HepG2 (cell line): ENCODE data around the gene CD96. TPM values are rescaled to one million over a fixed set of nuclear protein-coding genes. Genes with fewer than 3 reads are reported as not detected.

Experiments used
- ATAC-seq: fragments of 200-7000 bp; cut with Tn5 transposase; 3 replicates; pipeline ENCODE4 v1.9.1; 2020; ENCODE audit warnings: mild to moderate bottlenecking, moderate library complexity
- BruUV-seq: library from RNA; stranded (reverse); fragments of 400-500 nt; replicated peaks from 2 replicates; lab custom pipeline; 2021; lab: Mats Ljungman, UMichigan
- CTCF ChIA-PET: fragments of 300-600 bp; formaldehyde crosslinking; extraction: SDS; loops from one replicate; lab custom pipeline; 2021; ENCODE audit warnings: low total read pairs, inconsistent platforms, low intra/inter-chr PET ratio; lab: Yijun Ruan, JAX
- POLR2A ChIA-PET: fragments of 350-600 bp; sonication (Branson Sonifier 250); formaldehyde crosslinking; loops from one replicate; lab custom pipeline; 2020; ENCODE audit warnings: antibody characterized with exemption, inconsistent platforms; lab: Yijun Ruan, JAX
- DNase-seq: peaks from one replicate; pipeline ENCODE4 v3.0.0-alpha.2; 2015; ENCODE audit warnings: low spot score
- FAIRE-seq: peaks from 3 replicates; lab custom pipeline; 2011; peaks lifted over from hg19 to GRCh38; lab: Jason Lieb, UNC
- H2AFZ ChIP-seq: one replicate; pipeline ENCODE4 v1.6.1; 2011; ENCODE audit warnings: low read length, inconsistent platforms
- H3K27ac ChIP-seq: fragments of 300-600 bp; 3 replicates; pipeline ENCODE4 v1.8.0; 2011; ENCODE audit warnings: mixed run types, mild to moderate bottlenecking, mixed read lengths, low read length, inconsistent platforms; ENCODE audit not compliant: insufficient read depth; ENCODE audit errors: extremely low read length
- H3K27me3 ChIP-seq, 2 experiments: fragments of 200-600 bp in 1 of 2; 2 replicates in 1 of 2; 3 replicates in 1 of 2; pipeline versions ENCODE4 v1.6.0 to v1.8.0; 2011; ENCODE audit warnings: low read length in 2 of 2, mild to moderate bottlenecking in 2 of 2, moderate library complexity in 2 of 2, inconsistent platforms in 1 of 2; ENCODE audit not compliant: insufficient read depth in 2 of 2, control insufficient read depth in 1 of 2
- H3K36me3 ChIP-seq, 2 experiments: fragments of 200-600 bp in 1 of 2; replicated peaks in 1 of 2; 2 replicates in 1 of 2; 3 replicates in 1 of 2; pipeline versions ENCODE4 v1.5.1 to v1.8.0; 2011; ENCODE audit warnings: low read length in 2 of 2, inconsistent platforms in 1 of 2; ENCODE audit not compliant: insufficient read depth in 2 of 2, control insufficient read depth in 1 of 2
- H3K4me1 ChIP-seq: 2 replicates; pipeline ENCODE4 v1.5.1; 2012; ENCODE audit warnings: low read length, inconsistent platforms; ENCODE audit not compliant: insufficient read depth
- H3K4me2 ChIP-seq: 2 replicates; pipeline ENCODE4 v1.6.0; 2011; ENCODE audit warnings: low read depth, low read length, inconsistent platforms
- H3K4me3 ChIP-seq, 3 experiments: fragments of 200-600 bp in 1 of 3; sonication (generic), shearing (Covaris generic) in 1 of 3; replicated peaks in 1 of 3; 2 replicates each; pipeline ENCODE4 v1.5.1; 2011 to 2016; ENCODE audit warnings: low read length in 3 of 3, inconsistent platforms in 2 of 3, low read depth in 2 of 3, mild to moderate bottlenecking in 2 of 3, control low read depth in 1 of 3, mixed read lengths in 1 of 3; ENCODE audit not compliant: insufficient read depth in 1 of 3
- H3K79me2 ChIP-seq: one replicate; pipeline ENCODE4 v1.6.1; 2011; ENCODE audit warnings: low read length, inconsistent platforms; ENCODE audit not compliant: insufficient read depth
- H3K9ac ChIP-seq: 2 replicates; pipeline ENCODE4 v1.6.0; 2011; ENCODE audit warnings: mild to moderate bottlenecking, low read depth, low read length, inconsistent platforms; ENCODE audit not compliant: insufficient read depth
- H3K9me3 ChIP-seq: 2 replicates; pipeline ENCODE4 v1.5.1; 2012; ENCODE audit warnings: mild to moderate bottlenecking, low read length
- H4K20me1 ChIP-seq: 2 replicates; pipeline ENCODE4 v1.6.0; 2011; ENCODE audit warnings: inconsistent platforms, mild to moderate bottlenecking, low read length, moderate library complexity; ENCODE audit not compliant: insufficient read depth
- AGO2 ChIP-seq: fragments of 200-400 bp; formaldehyde crosslinking; optimal IDR thresholded peaks from 2 replicates; pipeline ENCODE3; 2017; ENCODE audit warnings: mild to moderate bottlenecking, low read depth, low read length, moderate library complexity
- CBX2 ChIP-seq, 2 experiments: fragments of 200-600 bp in 1 of 2; sonication (generic); formaldehyde crosslinking in 1 of 2; IDR thresholded peaks; 2 replicates each; pipeline versions ENCODE4 v1.7.0 to v1.8.1; 2018 to 2022; ENCODE audit warnings: low read depth in 2 of 2, low read length in 1 of 2, mild to moderate bottlenecking in 1 of 2, missing genetic modification reagents in 1 of 2
- ELF4 ChIP-seq: sonication (generic); formaldehyde crosslinking; IDR thresholded peaks from 2 replicates; pipeline ENCODE4 v1.5.0; 2020; ENCODE audit warnings: missing genetic modification reagents, mild to moderate bottlenecking, moderate library complexity, borderline replicate concordance
- ELK4 ChIP-seq: sonication (generic); formaldehyde crosslinking; IDR thresholded peaks from 2 replicates; pipeline ENCODE4 v1.9.0; 2021; ENCODE audit warnings: missing genetic modification reagents, borderline replicate concordance
- ETV5 ChIP-seq: IDR thresholded peaks from 2 replicates; pipeline ENCODE4 v1.6.1; 2018; ENCODE audit warnings: missing biosample characterization, missing genetic modification reagents, inconsistent platforms, borderline replicate concordance
- KAT7 ChIP-seq: IDR thresholded peaks from 2 replicates; pipeline ENCODE4 v1.6.1; 2018; ENCODE audit warnings: borderline replicate concordance, missing compliant biosample characterization
- MED8 ChIP-seq: sonication (generic); formaldehyde crosslinking; IDR thresholded peaks from 2 replicates; pipeline ENCODE4 v1.8.1; 2023; ENCODE audit warnings: mild to moderate bottlenecking, missing genetic modification reagents; ENCODE audit not compliant: insufficient replicate concordance
- NR2F6 ChIP-seq, 2 experiments: IDR thresholded peaks; 2 replicates each; pipeline ENCODE4 v1.6.1; 2016; ENCODE audit warnings: antibody characterized with exemption in 1 of 2, mild to moderate bottlenecking in 1 of 2
- TFE3 ChIP-seq: IDR thresholded peaks from 2 replicates; pipeline ENCODE4 v1.6.1; 2016
- ZNF121 ChIP-seq: sonication (generic); formaldehyde crosslinking; IDR thresholded peaks from 2 replicates; pipeline ENCODE4 v1.5.0; 2020; ENCODE audit warnings: mild to moderate bottlenecking, missing genetic modification reagents
- ZNF180 ChIP-seq: sonication (generic); formaldehyde crosslinking; IDR thresholded peaks from 2 replicates; pipeline ENCODE4 v1.4.0; 2020; ENCODE audit warnings: low read depth, missing genetic modification reagents, borderline replicate concordance
- ZNF232 ChIP-seq: sonication (generic); formaldehyde crosslinking; IDR thresholded peaks from 2 replicates; pipeline ENCODE4 v1.4.0; 2020; ENCODE audit warnings: missing genetic modification reagents, borderline replicate concordance
- ZNF331 ChIP-seq: sonication (generic); formaldehyde crosslinking; IDR thresholded peaks from 2 replicates; pipeline ENCODE4 v1.4.0; 2020; ENCODE audit warnings: missing genetic modification reagents
- WGBS: methylation state at CpG from one replicate; pipeline ENCODE4 v1.1.6; 2017; ENCODE audit warnings: low lambda C conversion rate; 5-methylcytosine and 5-hydroxymethylcytosine counted together
- in situ Hi-C: cut with HindIII; loops from 2 replicates; pipeline ENCODE4 v1.10.0; 2017; ENCODE audit warnings: low pct_unique_long_range_greater_than_20kb; ENCODE audit not compliant: extremely low pct_ligation_motif_present
- intact Hi-C: fragments of 100-400 bp; cut with micrococcal nuclease; formaldehyde crosslinking; loops from one replicate; pipeline ENCODE4 v1.10.0; 2022; ENCODE audit not compliant: unreplicated experiment
- polyA plus RNA-seq, 8 experiments: library from polyadenylated mRNA; depleted of rRNA in 3 of 8; stranded (reverse) in 7 of 8; unstranded in 1 of 8; fragments of >200 nt; fragmentation: Illumina TruSeq in 4 of 8; extraction: Trizol in 4 of 8; gene quantifications; 2 replicates each; pipeline versions ENCODE4 v1.2.1 to v1.2.3, GENCODE V29; 2011 to 2016; ENCODE audit warnings: low read depth in 4 of 8, missing spikeins in 1 of 8, mixed read lengths in 1 of 8; ENCODE audit not compliant: insufficient read depth in 1 of 8
- total RNA-seq, 5 experiments: library from RNA; depleted of rRNA; stranded (reverse); fragments of >200 nt; fragmentation: Illumina TruSeq; extraction: Trizol; gene quantifications; 2 replicates each; pipeline ENCODE4 v1.2.3, GENCODE V29; 2016; ENCODE audit warnings: low read depth in 1 of 5

CD96 gene
- total and polyA plus RNA-seq, 2 of the 13 experiments (the other 11 are each of a cell fraction or from before 2014, with no cell fraction given) = not detected

- TF ChIP-seq TFE3 (no peak), KAT7 (CRISPR knock-in tag) (no peak), ZNF180 (no peak), ELF4 (CRISPR knock-in tag) (no peak), ZNF121 (no peak), CBX2 (IDR thresholded peaks at IDR 0.05; ENCODE audit: low read depth, low read length) (no peak), CBX2 (CRISPR knock-in tag; IDR thresholded peaks at IDR 0.05; ENCODE audit: low read depth) (no peak), MED8 (CRISPR knock-in tag) (no peak)
Observed at GRCh38 chr3:111662012-111662411, 120.0 kb downstream of the CD96 start (continued).

GRCh38 chr3:111662907-111663306, 120.9 kb downstream of the CD96 start:
- no peaks in the 10 kb centered on the region for H3K4me1 ChIP-seq
- no peaks in the 10 kb centered on the region for H3K36me3 ChIP-seq
- no peak for DNase-seq
- peaks cover 14% of the 10 kb centered on the region for H3K9me3 ChIP-seq
- 0% methylated on average over 3 of the region's 3 CpGs for WGBS
- H3K4me2 ChIP-seq = no peak overlapping the region
- H3K4me3 ChIP-seq = no peak overlapping the region
- BruUV-seq = no TSS peak
- ChIA-PET POLR2A (no interaction called here), CTCF (no interaction called here)
- ATAC-seq = no peak
- intact Hi-C loops (no loop called here), in situ Hi-C loops (no loop called here)
- no peak overlapping the region for H3K27ac ChIP-seq
- FAIRE-seq = no peak
- H2AFZ ChIP-seq = no peak overlapping the region
- no peak for TF ChIP-seq ZNF232
- TF ChIP-seq ELK4 (CRISPR knock-in tag) = no peak
- no peak for TF ChIP-seq ZNF331
- TF ChIP-seq AGO2 = no peak
- no peak for TF ChIP-seq NR2F6 (IDR thresholded peaks at IDR 0.05)
- no peak for TF ChIP-seq NR2F6 (CRISPR knock-in tag; IDR thresholded peaks at IDR 0.05)
- TF ChIP-seq ETV5 (CRISPR knock-in tag) = no peak
- H3K9ac ChIP-seq = no peak overlapping the region
- no peaks in the 10 kb centered on the region for H4K20me1 ChIP-seq
- no peaks in the 10 kb centered on the region for H3K27me3 ChIP-seq
- H3K79me2 ChIP-seq = no peaks in the 10 kb centered on the region
